Neural progenitor cell (in vitro differentiated cells): Measurements from ENCODE around the gene DAZ1. TPM values are rescaled to one million over a fixed set of nuclear protein-coding genes. Genes with fewer than 3 reads are reported as not detected.
"Not testable (repeated sequence)": the region's sequence is repeated elsewhere in the genome, so short reads cannot be mapped to it uniquely, and the experiment has no call there.

Experiments
- DNase-seq: peaks from one replicate; pipeline ENCODE4 v3.0.0-alpha.2; 2016; ENCODE audit warnings: low spot score
- H2AFZ ChIP-seq: fragments of 200-600 bp; sonication (generic); replicated peaks from 2 replicates; pipeline ENCODE4 v1.6.1; 2016; ENCODE audit warnings: antibody characterized with exemption
- H3F3A ChIP-seq: fragments of 200-600 bp; sonication (generic); 2 replicates; pipeline ENCODE4 v1.6.1; 2016; ENCODE audit warnings: antibody characterized with exemption, low read depth
- H3K27ac ChIP-seq: fragments of 200-600 bp; sonication (generic); 2 replicates; pipeline ENCODE4 v1.5.1; 2016; ENCODE audit warnings: mild to moderate bottlenecking
- H3K27me3 ChIP-seq: fragments of 200-600 bp; sonication (generic); 2 replicates; pipeline ENCODE4 v1.6.1; 2016; ENCODE audit warnings: mild to moderate bottlenecking, moderate library complexity
- H3K36me3 ChIP-seq: fragments of 200-600 bp; sonication (generic); 2 replicates; pipeline ENCODE4 v1.5.1; 2016
- H3K4me1 ChIP-seq: fragments of 200-600 bp; sonication (generic); 2 replicates; pipeline ENCODE4 v1.6.1; 2016; ENCODE audit warnings: mixed run types
- H3K4me2 ChIP-seq: fragments of 200-600 bp; sonication (generic); 2 replicates; pipeline ENCODE4 v1.6.1; 2016
- H3K4me3 ChIP-seq: fragments of 200-600 bp; sonication (generic); 2 replicates; pipeline ENCODE4 v1.5.1; 2016
- H3K79me2 ChIP-seq: fragments of 200-600 bp; sonication (generic); 2 replicates; pipeline ENCODE4 v1.6.1; 2016; ENCODE audit warnings: low read depth
- H3K9ac ChIP-seq: fragments of 200-600 bp; sonication (generic); 2 replicates; pipeline ENCODE4 v1.6.1; 2016
- H3K9me3 ChIP-seq: fragments of 200-600 bp; sonication (generic); 2 replicates; pipeline ENCODE4 v1.5.1; 2016; ENCODE audit warnings: low read depth
- H4K20me1 ChIP-seq: fragments of 200-600 bp; sonication (generic); 2 replicates; pipeline ENCODE4 v1.6.1; 2016; ENCODE audit warnings: low read depth
- H3K27ac Mint-ChIP-seq: 3 replicates; pipeline ENCODE4 v1.8.0; 2021; ENCODE audit warnings: mixed read lengths
- H3K27me3 Mint-ChIP-seq: 2 replicates; pipeline ENCODE4 v1.8.0; 2022; ENCODE audit warnings: low read depth, mild to moderate bottlenecking, inconsistent platforms, moderate library complexity, mixed read lengths; ENCODE audit not compliant: insufficient read depth
- H3K36me3 Mint-ChIP-seq: 3 replicates; pipeline ENCODE4 v1.8.0; 2021; ENCODE audit warnings: mixed read lengths
- H3K4me1 Mint-ChIP-seq: 3 replicates; pipeline ENCODE4 v1.8.0; 2021; ENCODE audit warnings: mixed read lengths
- H3K4me3 Mint-ChIP-seq: 3 replicates; pipeline ENCODE4 v1.8.0; 2021; ENCODE audit warnings: mild to moderate bottlenecking, moderate library complexity, mixed read lengths
- H3K9me3 Mint-ChIP-seq: 3 replicates; pipeline ENCODE4 v1.8.0; 2020; ENCODE audit warnings: mixed read lengths
- total RNA-seq: library from RNA; depleted of rRNA; stranded (reverse); fragments of >200 nt; gene quantifications from 2 replicates; pipeline ENCODE4 v1.2.3, GENCODE V29; 2015; ENCODE audit warnings: low replicate concordance

DAZ1 gene
- not detected in 2 replicates for total RNA-seq

- H3K4me3 ChIP-seq, H3K27me3 Mint-ChIP-seq, H3K36me3 ChIP-seq, H3K4me3 Mint-ChIP-seq, H3K4me1 Mint-ChIP-seq, H3K36me3 Mint-ChIP-seq, H3K27me3 ChIP-seq, H3K4me2 ChIP-seq, DNase-seq, H3K27ac Mint-ChIP-seq, H3K9me3 ChIP-seq, H4K20me1 ChIP-seq, H3F3A ChIP-seq, H3K4me1 ChIP-seq, H3K27ac ChIP-seq, H2AFZ ChIP-seq, H3K9me3 Mint-ChIP-seq, H3K79me2 ChIP-seq, H3K9ac ChIP-seq: not testable (repeated sequence)
Observed at GRCh38 chrY:23198908-23199307, at the start of gene DAZ1. Gene DAZ1, minus strand, starts transcription at chrY:23199008. Its CDS starts 208 bp downstream, at chrY:23198800.

GRCh38 chrY:23219233-23219632, 20.4 kb upstream of the DAZ1 start, which contains the start of gene DAZ2:
Gene DAZ2, plus strand, starts transcription at chrY:23219533. Its CDS starts 208 bp downstream, at chrY:23219741.
- H4K20me1 ChIP-seq, H3K4me1 Mint-ChIP-seq, H3K79me2 ChIP-seq, H2AFZ ChIP-seq, DNase-seq, H3K4me3 ChIP-seq, H3K4me1 ChIP-seq, H3K27me3 Mint-ChIP-seq, H3K4me3 Mint-ChIP-seq, H3F3A ChIP-seq, H3K27ac Mint-ChIP-seq, H3K9me3 Mint-ChIP-seq, H3K4me2 ChIP-seq, H3K9ac ChIP-seq, H3K9me3 ChIP-seq, H3K27me3 ChIP-seq, H3K36me3 Mint-ChIP-seq, H3K27ac ChIP-seq, H3K36me3 ChIP-seq: not testable (repeated sequence)

- H3K4me1 Mint-ChIP-seq, DNase-seq, H3K9ac ChIP-seq, H3K27me3 Mint-ChIP-seq, H3K4me3 Mint-ChIP-seq, H3K4me1 ChIP-seq, H3K27ac ChIP-seq, H3K4me2 ChIP-seq, H2AFZ ChIP-seq, H3K9me3 Mint-ChIP-seq, H4K20me1 ChIP-seq, H3K79me2 ChIP-seq, H3K9me3 ChIP-seq, H3F3A ChIP-seq, H3K27me3 ChIP-seq, H3K27ac Mint-ChIP-seq, H3K36me3 ChIP-seq, H3K36me3 Mint-ChIP-seq, H3K4me3 ChIP-seq: not testable (repeated sequence)
Observed at GRCh38 chrY:23210681-23211080, 11.9 kb upstream of the DAZ1 start.

GRCh38 chrY:23209802-23210495, 11.1 kb upstream of the DAZ1 start:
- not testable (repeated sequence) for H3K9me3 Mint-ChIP-seq, H3K27me3 ChIP-seq

GRCh38 chrY:23207455-23207854, 8.6 kb upstream of the DAZ1 start:
- DNase-seq, H3K9me3 Mint-ChIP-seq: not testable (repeated sequence)

More at GRCh38 chrY:23209802-23210495, 11.1 kb upstream of the DAZ1 start:
- H3K4me2 ChIP-seq, H3K9me3 ChIP-seq, H4K20me1 ChIP-seq, H3K4me1 Mint-ChIP-seq, H3K4me1 ChIP-seq, H3K36me3 ChIP-seq, H3K4me3 Mint-ChIP-seq, H3K27ac Mint-ChIP-seq, H3K36me3 Mint-ChIP-seq, H3F3A ChIP-seq, H3K79me2 ChIP-seq, H3K4me3 ChIP-seq, H2AFZ ChIP-seq, H3K27ac ChIP-seq, DNase-seq, H3K9ac ChIP-seq, H3K27me3 Mint-ChIP-seq: not testable (repeated sequence)

More at GRCh38 chrY:23207455-23207854, 8.6 kb upstream of the DAZ1 start:
- H4K20me1 ChIP-seq, H3K27ac ChIP-seq, H3K36me3 Mint-ChIP-seq, H3F3A ChIP-seq, H3K27me3 ChIP-seq, H3K4me1 ChIP-seq, H3K79me2 ChIP-seq, H3K4me1 Mint-ChIP-seq, H3K4me3 Mint-ChIP-seq, H3K27ac Mint-ChIP-seq, H3K36me3 ChIP-seq, H3K4me3 ChIP-seq, H3K4me2 ChIP-seq, H3K9ac ChIP-seq, H3K27me3 Mint-ChIP-seq, H3K9me3 ChIP-seq, H2AFZ ChIP-seq: not testable (repeated sequence)

Other genes starting within 250 kb of the DAZ1 start
- gene BPY2, start 214.7 kb downstream of the DAZ1 start, total RNA-seq: not detected in 2 replicates
- gene DAZ2, start 20.5 kb upstream of the DAZ1 start, total RNA-seq: not detected in 2 replicates